Hindlimb muscle (tissue), 1 donor: ENCODE results near the gene STRN4. TPM values are rescaled to one million over a fixed set of nuclear protein-coding genes. Genes with fewer than 3 reads are reported as not detected.

Experiments used
- polyA plus RNA-seq: library from polyadenylated mRNA; unstranded; fragments of 120-200 nt; gene quantifications from one replicate; pipeline ENCODE4 v1.2.1, GENCODE V29; 2013; ENCODE audit not compliant: insufficient read length

STRN4 gene
- polyA plus RNA-seq, 1 donor = 54.8 TPM

Other genes starting within 250 kb of the STRN4 start
- gene CALM3, start 145.1 kb downstream of the STRN4 start, polyA plus RNA-seq = 213 TPM
- gene PTGIR, start 121.4 kb downstream of the STRN4 start, polyA plus RNA-seq = 2.3 TPM
- gene GNG8, start 110.2 kb downstream of the STRN4 start, polyA plus RNA-seq = not detected
- gene DACT3, start 85.3 kb downstream of the STRN4 start, polyA plus RNA-seq = 13.0 TPM
- 20.7 TPM for gene PRKD2, start 29.3 kb downstream of the STRN4 start, polyA plus RNA-seq
- 20.3 TPM for gene FKRP, start 393 bp downstream of the STRN4 start, polyA plus RNA-seq
- gene SLC1A5, start 42.1 kb upstream of the STRN4 start, polyA plus RNA-seq = 22.7 TPM
- 61.2 TPM for gene AP2S1, start 104.4 kb upstream of the STRN4 start, polyA plus RNA-seq
- gene ARHGAP35, start 114.5 kb upstream of the STRN4 start, polyA plus RNA-seq = 38.4 TPM